ENCODE results near the gene SP7. TPM values are rescaled to one million over a fixed set of nuclear protein-coding genes. Genes with fewer than 3 reads are reported as not detected.

SP7 gene
- total RNA-seq, 1 experiment from 2014 or later: not detected

DNA sequence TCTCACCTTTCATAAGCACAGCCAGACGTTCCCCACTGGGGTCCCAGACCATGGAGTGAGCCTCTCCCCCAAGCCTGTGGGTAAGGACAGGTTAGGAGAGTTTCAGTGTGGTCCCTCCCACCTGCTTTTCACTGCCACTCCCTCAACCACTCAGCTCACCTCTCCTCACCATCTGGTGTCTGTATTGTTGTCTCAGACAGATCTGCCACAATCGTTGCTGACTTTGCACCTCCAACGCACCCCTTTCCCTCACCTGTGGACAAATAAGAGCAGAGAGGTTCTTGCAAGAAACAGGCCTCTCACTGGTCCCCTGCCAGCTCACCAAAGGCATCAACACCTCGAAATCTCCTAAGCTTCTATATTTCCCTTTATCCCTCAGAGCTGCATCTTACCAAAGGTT lies 27.9 kb downstream of the SP7 start:
- Mint-ChIP-seq H3K27ac (ENCODE audit: unreplicated experiment) (no peak overlapping the region), H3K4me1 (ENCODE audit: low read depth, unreplicated experiment) (no peaks in the 10 kb centered on the region), H3K9me3 (ENCODE audit: low read depth, unreplicated experiment) (no peaks in the 10 kb centered on the region), H3K36me3 (ENCODE audit: insufficient read depth, unreplicated experiment) (peaks cover 19% of the 10 kb centered on the region), H3K4me3 (ENCODE audit: low read depth, unreplicated experiment) (no peak overlapping the region), H3K27me3 (ENCODE audit: unreplicated experiment) (no peaks in the 10 kb centered on the region)
- DNase-seq: no peak
- no peak for TF ChIP-seq CTCF (IDR thresholded peaks at IDR 0.05; ENCODE audit: unreplicated experiment)
- BruUV-seq (replicated peaks): no TSS peak
- intact Hi-C loops (cut with micrococcal nuclease; ENCODE audit: unreplicated experiment): no loop called here
- CTCF ChIA-PET: no interaction called here

GRCh38 chr12:53306826-53307225 lies 29.3 kb downstream of the SP7 start:
- Mint-ChIP-seq H3K36me3 (ENCODE audit: insufficient read depth, unreplicated experiment) (peaks cover 26% of the 10 kb centered on the region), H3K9me3 (ENCODE audit: low read depth, unreplicated experiment) (no peaks in the 10 kb centered on the region), H3K4me3 (ENCODE audit: low read depth, unreplicated experiment) (no peak overlapping the region), H3K4me1 (ENCODE audit: low read depth, unreplicated experiment) (peaks cover 10% of the 10 kb centered on the region), H3K27ac (ENCODE audit: unreplicated experiment) (no peak overlapping the region), H3K27me3 (ENCODE audit: unreplicated experiment) (no peaks in the 10 kb centered on the region)
- no peak for TF ChIP-seq CTCF (IDR thresholded peaks at IDR 0.05; ENCODE audit: unreplicated experiment)
- DNase-seq: no peak
- intact Hi-C loops (cut with micrococcal nuclease; ENCODE audit: unreplicated experiment): no loop called here
- CTCF ChIA-PET: interaction anchor here (0.8 kb wide), 1 partner anchor 194 kb away, joined by 3 read pairs; the partner anchor contains the start of gene TARBP2
- no TSS peak for BruUV-seq (replicated peaks)

DNA sequence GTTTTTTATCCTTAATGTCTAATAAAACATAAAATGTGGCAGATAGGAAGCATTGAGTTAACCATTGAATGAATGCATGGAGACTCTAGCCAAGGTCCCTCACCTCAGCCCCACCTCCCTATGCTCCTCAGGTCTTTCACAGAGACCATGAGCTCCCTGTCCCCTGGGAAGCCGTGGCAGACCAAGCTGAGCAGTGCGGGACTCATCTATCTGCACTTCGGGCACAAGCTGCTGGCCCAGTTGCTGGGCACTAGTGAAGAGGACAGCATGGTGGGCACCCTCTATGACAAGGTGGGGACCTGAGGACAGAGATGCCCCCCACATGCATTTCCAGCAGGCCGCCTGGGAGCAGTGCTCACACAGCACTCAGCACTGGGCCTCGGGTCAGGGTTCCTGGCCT lies 33.3 kb downstream of the SP7 start:
- DNase-seq: no peak
- no peak overlapping the region for H3K27ac Mint-ChIP-seq (ENCODE audit: unreplicated experiment)

DNA sequence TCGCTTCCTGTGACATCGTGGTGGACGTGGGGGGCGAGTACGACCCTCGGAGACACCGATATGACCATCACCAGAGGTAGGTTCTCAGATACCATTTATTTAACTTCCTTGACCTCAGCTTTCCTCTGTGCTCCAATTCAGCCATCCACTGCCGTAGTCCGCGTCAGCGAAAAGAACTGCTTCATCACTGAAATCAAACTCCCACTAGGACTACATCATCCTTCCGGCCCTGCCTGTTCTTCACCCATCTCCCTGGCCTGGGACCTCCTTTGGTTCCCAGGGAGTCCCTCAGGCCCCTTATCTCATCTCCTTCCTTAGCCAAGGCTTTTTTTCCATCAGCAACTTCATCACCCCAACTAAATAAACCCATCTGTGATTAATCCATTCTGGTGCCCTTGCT lies 36.0 kb downstream of the SP7 start:
- CTCF ChIA-PET: interaction anchor here (1.6 kb wide), 1 partner anchor 21 kb away, joined by 6 read pairs; the partner anchor contains the start of gene AAAS
- Mint-ChIP-seq H3K27me3 (ENCODE audit: unreplicated experiment) (no peaks in the 10 kb centered on the region), H3K4me1 (ENCODE audit: low read depth, unreplicated experiment) (peaks cover 29% of the 10 kb centered on the region), H3K9me3 (ENCODE audit: low read depth, unreplicated experiment) (no peaks in the 10 kb centered on the region), H3K27ac (ENCODE audit: unreplicated experiment) (peak overlapping the region; percentile 83), H3K36me3 (ENCODE audit: insufficient read depth, unreplicated experiment) (peaks cover 59% of the 10 kb centered on the region), H3K4me3 (ENCODE audit: low read depth, unreplicated experiment) (peak overlapping the region; percentile 79)
- no TSS peak for BruUV-seq (replicated peaks)
- DNase-seq: no peak
- intact Hi-C loops (cut with micrococcal nuclease; ENCODE audit: unreplicated experiment): no loop called here
- no peak for TF ChIP-seq CTCF (IDR thresholded peaks at IDR 0.05; ENCODE audit: unreplicated experiment)

More for the DNA sequence above, 33.3 kb downstream of the SP7 start:
- CTCF ChIA-PET: no interaction called here
- Mint-ChIP-seq H3K4me3 (ENCODE audit: low read depth, unreplicated experiment) (no peak overlapping the region), H3K4me1 (ENCODE audit: low read depth, unreplicated experiment) (peaks cover 29% of the 10 kb centered on the region), H3K27me3 (ENCODE audit: unreplicated experiment) (no peaks in the 10 kb centered on the region), H3K36me3 (ENCODE audit: insufficient read depth, unreplicated experiment) (peaks cover 48% of the 10 kb centered on the region), H3K9me3 (ENCODE audit: low read depth, unreplicated experiment) (no peaks in the 10 kb centered on the region)
- BruUV-seq (replicated peaks): no TSS peak
- intact Hi-C loops (cut with micrococcal nuclease; ENCODE audit: unreplicated experiment): no loop called here
- no peak for TF ChIP-seq CTCF (IDR thresholded peaks at IDR 0.05; ENCODE audit: unreplicated experiment)

All from Calu3 (cell line).